NOMO-1 treated with DMSO at 0.1 percent for 48 hours (cell line): ENCODE measurements around the gene ACCSL.

Experiments used
- DNase-seq: peaks from one replicate; lab custom pipeline; 2025; ENCODE audit not compliant: unreplicated experiment; lab: John Stamatoyannopoulos, UW

The ACCSL gene

DNA sequence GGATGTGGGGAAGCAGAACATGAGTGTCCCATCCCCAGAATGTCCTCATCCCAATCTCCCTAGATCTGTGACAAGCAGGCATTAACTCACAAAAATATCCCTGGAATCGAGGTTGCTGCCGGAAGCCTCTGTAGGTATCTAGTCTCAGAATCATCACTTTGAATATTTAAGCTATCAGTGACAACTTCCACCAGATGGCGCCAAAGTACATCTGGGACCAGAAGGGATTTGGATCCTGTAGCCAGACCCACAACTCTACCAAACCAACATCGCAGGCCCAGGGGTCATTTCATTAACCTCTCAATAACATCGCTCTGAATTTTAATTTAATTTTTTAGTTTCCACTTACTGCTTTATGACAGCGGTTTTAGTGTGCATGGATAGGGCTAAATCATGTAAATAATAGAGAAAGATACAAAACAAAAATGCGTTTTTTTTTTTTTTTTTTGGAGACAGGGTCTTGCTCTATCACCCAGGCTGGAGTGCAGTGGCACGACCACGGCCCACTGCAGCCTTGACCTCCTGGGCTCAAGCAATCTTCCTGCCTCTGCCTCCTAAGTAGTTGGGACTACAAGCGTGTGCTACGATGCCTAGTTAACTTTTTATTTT, 46.6 kb downstream of the ACCSL start:
- peak; percentile 51 for DNase-seq

DNA sequence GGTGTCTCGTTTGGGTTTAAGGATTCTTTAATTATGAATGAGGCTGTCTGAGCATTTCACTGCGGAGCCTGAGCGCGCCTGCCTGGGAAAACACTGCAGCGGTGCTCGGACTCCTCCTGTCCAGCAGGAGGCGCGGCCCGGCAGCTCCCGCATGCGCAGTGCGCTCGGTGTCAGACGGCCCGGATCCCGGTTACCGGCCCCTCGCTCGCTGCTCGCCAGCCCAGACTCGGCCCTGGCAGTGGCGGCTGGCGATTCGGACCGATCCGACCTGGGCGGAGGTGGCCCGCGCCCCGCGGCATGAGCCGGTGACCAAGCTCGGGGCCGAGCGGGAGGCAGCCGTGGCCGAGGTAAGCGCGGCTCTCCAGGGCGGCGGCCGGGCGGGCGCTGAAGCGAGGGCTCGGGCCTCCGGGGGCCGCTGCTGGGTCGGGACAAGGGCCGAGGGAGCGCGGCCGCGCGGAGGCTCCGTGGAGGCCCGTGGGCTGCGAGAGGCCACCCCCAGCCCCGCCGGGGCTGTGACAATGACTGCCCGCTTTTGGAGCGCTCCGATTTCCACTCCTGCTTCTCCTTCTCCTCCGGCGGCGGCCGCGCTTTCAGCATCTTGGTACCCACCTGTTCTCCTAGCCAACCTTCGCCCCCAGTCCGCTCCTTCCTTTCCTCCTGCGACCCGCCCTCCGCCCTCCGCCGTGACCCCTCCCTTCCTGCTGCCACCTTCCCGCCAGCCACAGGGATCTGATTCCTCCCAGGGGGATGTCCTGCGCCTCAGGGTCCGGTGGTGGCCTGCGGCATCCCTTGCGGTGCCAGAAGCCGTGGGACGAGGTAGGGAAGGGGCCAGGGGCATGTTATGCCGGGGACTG, 48.0 kb downstream of the ACCSL start, which contains the start of gene EXT2:
Gene EXT2, plus strand, starts transcription at position 173 of the 854 bp plus-strand sequence. CDS start 12,035 bp downstream, outside the sequence.
- peak; percentile 70 for DNase-seq

- no peak for DNase-seq
Observed at GRCh38 chr11:44096360-44097185, 48.8 kb downstream of the ACCSL start.

- DNase-seq = no peak
Observed at GRCh38 chr11:44097821-44098220, 50.0 kb downstream of the ACCSL start.

- DNase-seq = no peak
Observed at GRCh38 chr11:44101098-44101497, 53.3 kb downstream of the ACCSL start.

- DNase-seq = peak; percentile 53
Observed at GRCh38 chr11:44104481-44105294, 56.9 kb downstream of the ACCSL start.

GRCh38 chr11:44108260-44108659, 60.5 kb downstream of the ACCSL start:
- DNase-seq = no peak
